Liver (tissue), 9 donors: Measurements from ENCODE around the gene ST3GAL3. TPM values are rescaled to one million over a fixed set of nuclear protein-coding genes. Genes with fewer than 3 reads are reported as not detected.

Experiments
- DNase-seq: peaks from one replicate; pipeline ENCODE4 v3.0.0-alpha.2; 2017; ENCODE audit warnings: low spot score
- H3K27ac ChIP-seq, 2 donors: one replicate each; pipeline ENCODE4 v1.7.0; 2013; ENCODE audit warnings: inconsistent platforms in 2 of 2, low read length in 2 of 2, control low read depth in 1 of 2, low read depth in 1 of 2, mild to moderate bottlenecking in 1 of 2
- H3K27me3 ChIP-seq, 4 donors: one replicate each; pipeline versions ENCODE4 v1.6.1 to v1.7.0; 2013; ENCODE audit warnings: low read length in 3 of 4, inconsistent platforms in 1 of 4, mild to moderate bottlenecking in 1 of 4, moderate library complexity in 1 of 4; ENCODE audit not compliant: control insufficient read depth in 4 of 4, insufficient read depth in 4 of 4
- H3K36me3 ChIP-seq, 4 donors: one replicate each; pipeline versions ENCODE4 v1.6.1 to v1.7.0; 2013; ENCODE audit warnings: low read length in 3 of 4, mild to moderate bottlenecking in 3 of 4, low read depth in 1 of 4, moderate library complexity in 1 of 4; ENCODE audit not compliant: control insufficient read depth in 4 of 4, insufficient read depth in 3 of 4
- H3K4me1 ChIP-seq, 4 donors: one replicate each; pipeline versions ENCODE4 v1.6.1 to v1.7.0; 2013; ENCODE audit warnings: low read length in 3 of 4, mild to moderate bottlenecking in 3 of 4, moderate library complexity in 1 of 4; ENCODE audit not compliant: control insufficient read depth in 4 of 4, insufficient read depth in 4 of 4
- H3K4me3 ChIP-seq, 3 donors: one replicate each; pipeline versions ENCODE4 v1.6.1 to v1.7.0; 2013; ENCODE audit warnings: low read length in 3 of 3, control low read depth in 1 of 3, low read depth in 1 of 3, mild to moderate bottlenecking in 1 of 3
- H3K9ac ChIP-seq, 2 donors: one replicate each; pipeline ENCODE4 v1.7.0; 2013; ENCODE audit warnings: low read length in 2 of 2, mild to moderate bottlenecking in 2 of 2, moderate library complexity in 2 of 2, control low read depth in 1 of 2, low read depth in 1 of 2
- H3K9me3 ChIP-seq, 4 donors: one replicate each; pipeline versions ENCODE4 v1.6.1 to v1.7.0; 2013; ENCODE audit warnings: low read length in 3 of 4; ENCODE audit not compliant: control insufficient read depth in 4 of 4
- ATF3 ChIP-seq: IDR thresholded peaks from 2 replicates; pipeline ENCODE4 v1.6.1; 2016; ENCODE audit warnings: antibody characterized with exemption
- CTCF ChIP-seq: fragments of 150-350 bp; IDR thresholded peaks from 2 replicates; pipeline ENCODE4 v1.5.1; 2017; ENCODE audit warnings: improper control_type of control experiment, low read depth, low read length; ENCODE audit not compliant: missing input control
- EGR1 ChIP-seq, 2 donors: IDR thresholded peaks; 2 replicates each; pipeline ENCODE4 v1.6.1; 2016 to 2018; ENCODE audit warnings: antibody characterized with exemption in 2 of 2, low read depth in 2 of 2
- FOXA1 ChIP-seq: IDR thresholded peaks from 2 replicates; pipeline ENCODE4 v1.6.1; 2016; ENCODE audit warnings: antibody characterized with exemption
- GABPA ChIP-seq, 2 donors: IDR thresholded peaks in 1 of 2; conservative IDR thresholded peaks in 1 of 2; 2 replicates each; pipeline ENCODE4 v1.6.1; 2016; ENCODE audit warnings: antibody characterized with exemption in 2 of 2, mild to moderate bottlenecking in 1 of 2, moderate library complexity in 1 of 2
- HNF4A ChIP-seq, 2 donors: conservative IDR thresholded peaks; 2 replicates each; pipeline ENCODE4 v1.6.1; 2016; ENCODE audit warnings: antibody characterized with exemption in 2 of 2, mild to moderate bottlenecking in 2 of 2
- HNF4G ChIP-seq: IDR thresholded peaks from 2 replicates; pipeline ENCODE4 v1.6.1; 2016; ENCODE audit warnings: antibody characterized with exemption
- JUND ChIP-seq, 2 donors: IDR thresholded peaks; 2 replicates each; pipeline ENCODE4 v1.6.1; 2016; ENCODE audit warnings: antibody characterized with exemption in 2 of 2
- MAX ChIP-seq: IDR thresholded peaks from 2 replicates; pipeline ENCODE4 v1.6.1; 2016; ENCODE audit warnings: antibody characterized with exemption
- NR2F2 ChIP-seq: IDR thresholded peaks from 2 replicates; pipeline ENCODE4 v1.6.1; 2016; ENCODE audit warnings: antibody characterized with exemption
- REST ChIP-seq: IDR thresholded peaks from 2 replicates; pipeline ENCODE4 v1.6.1; 2016; ENCODE audit warnings: antibody characterized with exemption, mild to moderate bottlenecking
- RXRA ChIP-seq, 2 donors: IDR thresholded peaks; 2 replicates each; pipeline ENCODE4 v1.6.1; 2017 to 2018; ENCODE audit warnings: antibody characterized with exemption in 2 of 2, mild to moderate bottlenecking in 1 of 2
- SP1 ChIP-seq: IDR thresholded peaks from 2 replicates; pipeline ENCODE4 v1.6.1; 2018; ENCODE audit warnings: antibody characterized with exemption, mild to moderate bottlenecking
- TAF1 ChIP-seq: conservative IDR thresholded peaks from 2 replicates; pipeline ENCODE4 v1.6.1; 2016; ENCODE audit warnings: antibody characterized with exemption, mild to moderate bottlenecking
- YY1 ChIP-seq: IDR thresholded peaks from 2 replicates; pipeline ENCODE4 v1.6.1; 2016; ENCODE audit warnings: antibody characterized with exemption, mild to moderate bottlenecking
- ZBTB33 ChIP-seq: IDR thresholded peaks from 2 replicates; pipeline ENCODE4 v1.6.1; 2016; ENCODE audit warnings: antibody characterized with exemption
- WGBS: extraction: QIAGEN DNeasy Blood & Tissue Kit; methylation state at CpG from one replicate; pipeline ENCODE4 v1.1.7; 2013; 5-methylcytosine and 5-hydroxymethylcytosine counted together
- polyA plus RNA-seq, 2 donors: library from polyadenylated mRNA; stranded (reverse) in 1 of 2; unstranded in 1 of 2; fragments of 200-250 nt in 1 of 2; fragments of >200 nt in 1 of 2; fragmentation: Nextera tagmentation in 1 of 2; extraction: Ambion mirVana in 1 of 2; gene quantifications; one replicate each; pipeline versions ENCODE4 v1.2.1 to v1.2.3, GENCODE V29; 2013 to 2015
- total RNA-seq, 2 donors: library from RNA; depleted of rRNA; stranded (reverse); fragments of >200 nt; gene quantifications; one replicate each; pipeline ENCODE4 v1.2.3, GENCODE V29; 2014
- donor health status: healthy.
- donor health status: healthy.
- donor health status: healthy.
- donor health status: healthy.
- donor health status: healthy.

ST3GAL3 gene
- total and polyA plus RNA-seq, 4 donors: 4.9 to 11.4 (median 8.1) TPM

- no peak for TF ChIP-seq CTCF
- TF ChIP-seq EGR1 (IDR thresholded peaks at IDR 0.05; ENCODE audit: low read depth in 2 of 2): no peak
- peak; percentile 71 for TF ChIP-seq NR2F2
- no peak for TF ChIP-seq HNF4G
- no peak for TF ChIP-seq HNF4A (conservative IDR thresholded peaks at IDR 0.05)
- no peak for TF ChIP-seq MAX
- no peak for TF ChIP-seq SP1
- peak; percentile 60 for TF ChIP-seq REST
- no peak for TF ChIP-seq ATF3
- TF ChIP-seq FOXA1: no peak
- no peak overlapping the region for H3K9ac ChIP-seq
- no peaks in the 10 kb centered on the region for H3K27me3 ChIP-seq
- WGBS: 80% methylated on average over 3 of the region's 3 CpGs
- H3K9me3 ChIP-seq: no peaks in the 10 kb centered on the region
- peaks cover 2 to 37% (median 24%) of the 10 kb centered on the region in 4 donors for H3K4me1 ChIP-seq
- no peak overlapping the region for H3K27ac ChIP-seq
- no peak for DNase-seq
- peaks cover 0 to 1% (median 0%) of the 10 kb centered on the region in 4 donors for H3K36me3 ChIP-seq
- H3K4me3 ChIP-seq: no peak overlapping the region
These were observed 53.5 kb downstream of the ST3GAL3 start for GRCh38 chr1:43760745-43761317.

GRCh38 chr1:43763497-43763973, 56.2 kb downstream of the ST3GAL3 start:
- peak; percentile 61 for DNase-seq
- no peak overlapping the region for H3K9ac ChIP-seq
- H3K27me3 ChIP-seq: no peaks in the 10 kb centered on the region
- WGBS: 1% methylated on average over 4 of the region's 4 CpGs
- H3K27ac ChIP-seq: no peak overlapping the region
- no peak overlapping the region for H3K4me3 ChIP-seq
- no peaks in the 10 kb centered on the region for H3K9me3 ChIP-seq
- peaks cover 0 to 13% (median 9%) of the 10 kb centered on the region in 4 donors for H3K4me1 ChIP-seq
- H3K36me3 ChIP-seq: peaks cover 0 to 1% (median 0%) of the 10 kb centered on the region in 4 donors
- TF ChIP-seq ATF3 (no peak), EGR1 (IDR thresholded peaks at IDR 0.05; ENCODE audit: low read depth in 2 of 2) (no peak), HNF4A (conservative IDR thresholded peaks at IDR 0.05) (no peak), MAX (no peak), HNF4G (no peak), RXRA (IDR thresholded peaks at IDR 0.05) (no peak), YY1 (peak; percentile 25), GABPA (IDR thresholded peaks at IDR 0.05 in 1 of 2, conservative IDR thresholded peaks at IDR 0.05 in 1 of 2) (no peak), SP1 (no peak), JUND (IDR thresholded peaks at IDR 0.05) (no peak), CTCF (peak; percentile 92), ZBTB33 (no peak), TAF1 (no peak)
